ENCODE measurements around the gene RDH14.

Gene RDH14

GRCh38 chr2:18519914-18520450, 40.5 kb downstream of the RDH14 start:
- no peak for FAIRE-seq

- no peak for FAIRE-seq
Observed at GRCh38 chr2:18518116-18519111, 42.0 kb downstream of the RDH14 start.

DNA sequence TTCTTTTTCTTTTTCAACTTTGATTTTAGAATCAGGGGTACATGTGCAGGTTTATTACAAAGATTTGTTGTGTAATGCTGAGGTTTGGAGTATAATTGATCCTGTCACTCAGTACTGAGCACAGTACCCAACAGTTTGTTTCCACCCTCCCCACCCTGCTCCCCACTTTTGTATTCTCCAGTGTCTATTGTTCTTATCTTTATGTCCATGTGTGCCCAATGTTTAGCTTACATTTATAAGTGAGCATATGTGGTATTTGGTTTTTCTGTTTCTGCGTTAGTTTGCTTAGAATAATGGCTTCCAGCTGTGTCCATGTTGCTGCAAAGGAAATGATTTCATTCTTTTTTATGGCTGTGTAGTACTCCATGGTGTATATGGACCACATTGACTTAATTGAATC, 43.1 kb downstream of the RDH14 start:
- FAIRE-seq = no peak

DNA sequence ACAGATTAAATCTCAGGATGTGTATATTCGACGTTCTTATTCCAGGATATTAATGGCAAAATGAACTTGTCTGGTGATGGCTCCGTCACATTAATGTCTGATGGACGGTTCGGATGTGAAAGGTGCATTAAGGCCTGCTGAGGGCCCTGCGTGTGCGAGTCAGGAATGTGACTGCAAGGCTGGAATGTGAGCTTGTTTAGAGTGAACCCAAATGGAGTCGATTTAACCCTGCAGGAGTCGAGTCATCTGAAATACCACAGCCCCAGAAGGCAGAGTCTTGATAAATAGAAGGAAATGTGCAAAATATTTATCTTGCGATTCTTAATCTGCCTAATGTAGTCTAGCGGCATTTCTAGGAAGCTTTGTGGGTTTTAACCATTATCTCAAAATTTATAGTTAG, 44.3 kb downstream of the RDH14 start:
- no peak for FAIRE-seq

DNA sequence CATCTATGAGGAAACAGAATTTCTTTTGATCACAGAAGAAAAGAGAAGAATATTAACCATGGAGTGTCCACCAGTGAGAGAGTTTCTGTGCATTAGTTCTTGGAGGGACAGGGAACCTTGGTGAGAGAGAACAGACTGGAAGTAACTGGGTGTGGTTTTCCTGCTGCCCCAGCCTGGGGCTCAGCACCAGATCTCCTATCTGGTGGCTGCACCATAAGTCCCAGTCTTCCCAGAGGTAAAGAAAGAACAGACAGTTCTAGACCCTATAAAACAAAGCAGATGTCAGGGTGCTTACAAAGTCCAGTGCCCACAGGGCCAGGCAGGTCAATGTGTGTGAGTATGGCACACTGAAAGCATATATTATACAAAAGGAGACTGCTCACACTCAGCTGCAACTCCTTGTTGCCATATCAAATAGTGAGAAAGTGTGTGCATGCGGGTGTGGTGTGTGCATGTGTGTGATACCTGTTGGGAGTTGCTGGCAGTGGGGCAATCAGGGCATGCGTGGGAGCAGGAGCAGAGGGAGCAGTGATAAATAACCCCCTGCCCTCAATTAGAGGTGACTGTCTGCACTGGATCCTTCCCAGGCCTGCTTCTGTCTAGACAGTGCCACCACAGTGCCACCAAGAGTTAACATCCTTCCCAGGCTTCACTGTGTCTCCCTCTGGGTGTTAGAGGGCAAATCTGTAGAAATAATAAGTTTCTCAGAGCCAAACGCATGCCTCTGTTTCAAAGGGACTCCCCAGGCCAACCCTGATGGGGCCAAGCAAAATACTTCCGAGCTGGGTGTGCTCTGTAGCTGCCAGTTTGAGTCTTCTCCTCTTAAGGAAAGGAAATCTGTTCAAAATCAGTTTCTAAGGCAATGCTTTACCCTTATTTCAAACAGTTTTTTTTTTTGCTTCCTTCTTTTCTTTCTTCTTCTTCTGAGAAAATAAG, 45.7 kb downstream of the RDH14 start:
- no peak for FAIRE-seq

- no peak for FAIRE-seq
Observed at GRCh38 chr2:18510775-18511174, 49.7 kb downstream of the RDH14 start.

DNA sequence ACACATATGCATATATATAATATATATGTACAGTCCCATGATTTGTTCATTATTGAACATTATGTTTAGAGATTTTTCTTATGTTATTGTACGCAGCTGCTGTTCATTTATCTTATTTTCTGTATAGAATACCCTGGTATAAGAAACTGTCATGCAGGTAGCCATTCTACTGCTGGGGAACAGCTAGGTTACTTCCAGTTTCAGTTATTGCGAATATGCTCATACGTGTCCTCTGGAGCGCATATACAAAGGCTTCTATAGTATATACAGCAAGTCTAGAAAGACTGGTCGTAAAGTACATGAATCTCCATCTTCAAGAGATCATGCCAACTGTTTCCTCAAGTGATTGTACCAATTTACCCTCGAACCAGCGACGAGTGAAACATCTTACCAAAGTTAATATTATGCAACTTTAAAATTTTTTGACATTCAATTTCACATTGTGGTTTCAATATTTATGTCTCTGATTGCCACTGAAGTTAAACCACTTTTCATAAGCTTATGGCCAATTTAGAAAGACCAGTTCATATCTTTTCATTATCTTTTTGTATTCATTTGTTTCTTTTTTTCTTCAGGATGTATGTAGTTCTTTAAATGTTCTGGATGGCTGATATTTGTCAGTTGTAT, 53.5 kb downstream of the RDH14 start:
- FAIRE-seq = no peak

DNA sequence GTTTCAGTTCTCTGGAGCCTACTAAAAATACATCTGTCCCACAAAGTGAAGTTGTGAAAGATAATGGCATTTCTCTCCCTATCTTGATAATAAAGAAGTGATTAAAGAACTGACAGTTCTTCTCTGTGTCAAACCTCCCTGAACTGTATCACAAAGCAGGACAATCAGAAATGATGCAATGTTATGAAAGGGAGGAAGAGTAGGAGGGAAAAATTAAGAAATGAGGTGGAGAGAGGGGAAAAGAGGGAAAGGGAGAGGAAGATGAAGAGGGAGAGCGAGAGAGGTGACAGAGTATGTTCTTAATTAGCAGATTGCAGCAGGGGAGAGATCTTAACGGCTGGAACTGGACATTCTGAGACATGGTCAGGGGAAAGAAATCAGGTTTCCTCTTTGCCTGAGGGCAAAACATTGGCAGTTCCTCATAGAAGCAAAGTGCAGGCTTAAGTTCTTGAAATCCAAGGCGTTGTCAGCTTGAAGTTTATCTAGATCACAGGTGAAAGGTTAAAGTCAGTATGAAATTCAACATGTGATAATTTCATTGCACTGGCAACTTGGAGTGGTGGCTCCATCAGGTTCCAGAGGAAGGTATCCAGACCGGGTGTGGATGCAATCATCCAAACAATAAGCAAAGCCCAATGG, 54.6 kb downstream of the RDH14 start:
- FAIRE-seq = no peak

Data from endometrium (tissue), 2 donors.